IMR-90 (cell line): ENCODE results near the gene MLLT3. TPM values are rescaled to one million over a fixed set of nuclear protein-coding genes. Genes with fewer than 3 reads are reported as not detected.

Experiments used
- ATAC-seq: fragments of 200-7000 bp; cut with Tn5 transposase; 2 replicates; pipeline ENCODE4 v1.9.1; 2020; ENCODE audit warnings: low read depth, mild to moderate bottlenecking, moderate library complexity
- BruUV-seq: library from RNA; stranded (reverse); fragments of 400-500 nt; replicated peaks from 2 replicates; lab custom pipeline; 2021; lab: Mats Ljungman, UMichigan
- CTCF ChIA-PET: fragments of 300-600 bp; formaldehyde crosslinking; extraction: SDS; loops from one replicate; lab custom pipeline; 2021; ENCODE audit warnings: antibody characterized with exemption; lab: Yijun Ruan, JAX
- POLR2A ChIA-PET: fragments of 300-600 bp; sonication (Branson Sonifier 250); formaldehyde crosslinking; loops from one replicate; lab custom pipeline; 2022; ENCODE audit warnings: antibody characterized with exemption; ENCODE audit not compliant: unreplicated experiment; lab: Charles Lee
- DNase-seq: peaks from one replicate; pipeline ENCODE4 v3.0.0; 2013
- H2AFZ ChIP-seq: replicated peaks from 2 replicates; pipeline ENCODE3; 2013; ENCODE audit warnings: low read length, mild to moderate bottlenecking; ENCODE audit not compliant: poor library complexity
- H2AK5ac ChIP-seq: 2 replicates; pipeline ENCODE4 v1.6.1; 2013; ENCODE audit warnings: low read depth, low read length, inconsistent platforms
- H2AK9ac ChIP-seq: replicated peaks from 2 replicates; pipeline ENCODE3; 2013; ENCODE audit warnings: mild to moderate bottlenecking, low read depth, low read length, moderate library complexity; ENCODE audit not compliant: poor library complexity
- H2BK120ac ChIP-seq: 2 replicates; pipeline ENCODE4 v1.6.1; 2013; ENCODE audit warnings: low read depth, low read length, inconsistent platforms
- H2BK15ac ChIP-seq: 3 replicates; pipeline ENCODE4 v1.6.1; 2013; ENCODE audit warnings: low read depth, low read length, inconsistent platforms
- H2BK20ac ChIP-seq: 2 replicates; pipeline ENCODE4 v1.6.1; 2013; ENCODE audit warnings: low read depth, mild to moderate bottlenecking, inconsistent platforms, low read length, moderate library complexity
- H2BK5ac ChIP-seq: 2 replicates; pipeline ENCODE4 v1.6.1; 2013; ENCODE audit warnings: mild to moderate bottlenecking, low read depth, low read length, inconsistent platforms; ENCODE audit not compliant: poor library complexity, severe bottlenecking
- H3K14ac ChIP-seq: replicated peaks from 2 replicates; pipeline ENCODE4 v1.6.1; 2013; ENCODE audit warnings: low read depth, low read length, inconsistent platforms
- H3K18ac ChIP-seq: 2 replicates; pipeline ENCODE4 v1.6.1; 2013; ENCODE audit warnings: low read depth, low read length, control low read depth
- H3K23ac ChIP-seq: 2 replicates; pipeline ENCODE4 v1.6.1; 2013; ENCODE audit warnings: low read depth, low read length, inconsistent platforms
- H3K27ac ChIP-seq: 2 replicates; pipeline ENCODE4 v1.5.1; 2013; ENCODE audit warnings: mild to moderate bottlenecking, control low read depth, low read length; ENCODE audit not compliant: insufficient read depth
- H3K27me3 ChIP-seq: 2 replicates; pipeline ENCODE4 v1.6.1; 2013; ENCODE audit warnings: low read length; ENCODE audit not compliant: control insufficient read depth, insufficient read depth
- H3K36me3 ChIP-seq: 2 replicates; pipeline ENCODE4 v1.6.1; 2013; ENCODE audit warnings: low read length, mixed read lengths; ENCODE audit not compliant: control insufficient read depth, insufficient read depth
- H3K4ac ChIP-seq: 2 replicates; pipeline ENCODE4 v1.6.1; 2013; ENCODE audit warnings: low read depth, low read length, inconsistent platforms
- H3K4me1 ChIP-seq: 2 replicates; pipeline ENCODE4 v1.6.1; 2013; ENCODE audit warnings: low read length, mixed read lengths; ENCODE audit not compliant: control insufficient read depth, insufficient read depth
- H3K4me2 ChIP-seq: 2 replicates; pipeline ENCODE4 v1.6.1; 2013; ENCODE audit warnings: low read depth, mild to moderate bottlenecking, control low read depth, low read length, moderate library complexity
- H3K4me3 ChIP-seq: 2 replicates; pipeline ENCODE4 v1.5.1; 2013; ENCODE audit warnings: low read depth, mild to moderate bottlenecking, control low read depth, low read length, moderate library complexity; ENCODE audit not compliant: insufficient read depth
- H3K56ac ChIP-seq: 2 replicates; pipeline ENCODE4 v1.6.1; 2013; ENCODE audit warnings: low read length, inconsistent platforms; ENCODE audit not compliant: insufficient read depth; ENCODE audit errors: extremely low read depth
- H3K79me1 ChIP-seq, 2 experiments: 2 replicates each; pipeline ENCODE4 v1.6.1; 2013; ENCODE audit warnings: low read length in 2 of 2, inconsistent platforms in 1 of 2, low read depth in 1 of 2
- H3K9ac ChIP-seq: 2 replicates; pipeline ENCODE4 v1.6.1; 2013; ENCODE audit warnings: low read depth, low read length, control low read depth
- H3K9me1 ChIP-seq: 2 replicates; pipeline ENCODE4 v1.6.1; 2013; ENCODE audit warnings: low read length, inconsistent platforms; ENCODE audit not compliant: insufficient read depth
- H3K9me3 ChIP-seq: 2 replicates; pipeline ENCODE4 v1.6.1; 2013; ENCODE audit warnings: low read length; ENCODE audit not compliant: control insufficient read depth, insufficient read depth
- H4K20me1 ChIP-seq: 2 replicates; pipeline ENCODE4 v1.6.1; 2013; ENCODE audit warnings: low read length, inconsistent platforms; ENCODE audit not compliant: insufficient read depth
- H4K5ac ChIP-seq: 2 replicates; pipeline ENCODE4 v1.6.1; 2013; ENCODE audit warnings: mild to moderate bottlenecking, low read depth, low read length, control low read depth
- H4K8ac ChIP-seq, 2 experiments: 2 replicates each; pipeline ENCODE4 v1.6.1; 2013; ENCODE audit warnings: low read depth in 2 of 2, low read length in 2 of 2, control low read depth in 1 of 2, inconsistent platforms in 1 of 2
- H4K91ac ChIP-seq: 2 replicates; pipeline ENCODE4 v1.6.1; 2013; ENCODE audit warnings: low read depth, low read length, inconsistent platforms; ENCODE audit not compliant: insufficient read depth
- CHD1 ChIP-seq: IDR thresholded peaks from 2 replicates; pipeline ENCODE4 v1.6.1; 2012; ENCODE audit warnings: low read depth, low read length, improper control_type of control experiment
- MXI1 ChIP-seq: IDR thresholded peaks from 2 replicates; pipeline ENCODE4 v1.6.1; 2012; ENCODE audit warnings: low read depth, mild to moderate bottlenecking, low read length, moderate library complexity, borderline replicate concordance
- NFE2L2 ChIP-seq: fragments of 150-350 bp; IDR thresholded peaks from 2 replicates; pipeline ENCODE4 v1.6.1; 2016; ENCODE audit warnings: low read depth, mild to moderate bottlenecking, low read length
- POLR2A ChIP-seq: IDR thresholded peaks from 2 replicates; pipeline ENCODE4 v1.6.1; 2012; ENCODE audit warnings: mild to moderate bottlenecking, low read depth, low read length
- RAD21 ChIP-seq: IDR thresholded peaks from 2 replicates; pipeline ENCODE4 v1.6.1; 2012; ENCODE audit warnings: low read length, improper control_type of control experiment
- RFX5 ChIP-seq: IDR thresholded peaks from 2 replicates; pipeline ENCODE4 v1.8.0; 2012; ENCODE audit warnings: low read depth, mild to moderate bottlenecking, low read length, moderate library complexity
- SMC3 ChIP-seq: fragments of 150-350 bp; IDR thresholded peaks from 2 replicates; pipeline ENCODE4 v1.6.1; 2016; ENCODE audit warnings: low read depth, mild to moderate bottlenecking, antibody characterized with exemption, low read length, moderate library complexity
- WGBS, 2 experiments: methylation state at CpG; one replicate each; pipeline versions ENCODE4 v1.1.5 to v1.1.7; 2013; ENCODE audit warnings: missing lambda C conversion rate in 2 of 2; ENCODE audit not compliant: insufficient read length in 1 of 2; ENCODE audit errors: extremely low coverage in 2 of 2; 5-methylcytosine and 5-hydroxymethylcytosine counted together
- dilution Hi-C: fragments of 300-500 bp; cut with HindIII; formaldehyde crosslinking; loops from one replicate; pipeline ENCODE4 v1.14.3; 2018; ENCODE audit warnings: low sequenced_read_pairs; ENCODE audit not compliant: unreplicated experiment
- in situ Hi-C: fragments of 300-500 bp; cut with MboI; formaldehyde crosslinking; loops from 3 replicates; pipeline ENCODE4 v1.14.3; 2019; ENCODE audit warnings: low sequenced_read_pairs, inconsistent platforms, mixed read lengths
- intact Hi-C: fragments of 100-400 bp; cut with micrococcal nuclease; formaldehyde crosslinking; loops from 2 replicates; pipeline ENCODE4 v1.10.0; 2022
- polyA plus RNA-seq, 3 experiments: library from polyadenylated mRNA; depleted of rRNA; stranded (reverse); fragments of >200 nt; gene quantifications; 2 replicates each; pipeline ENCODE4 v1.2.3, GENCODE V29; 2012; ENCODE audit warnings: low replicate concordance in 1 of 3
- total RNA-seq: library from RNA; depleted of rRNA; stranded (reverse); fragments of >200 nt; gene quantifications from 2 replicates; pipeline ENCODE4 v1.2.3, GENCODE V29; 2012
- TF ChIP-seq, protein P1 (sequence below): fragments of 150-350 bp; IDR thresholded peaks from 2 replicates; pipeline ENCODE4 v1.6.1; 2017; ENCODE audit warnings: mild to moderate bottlenecking, antibody characterized with exemption, low read length, low read depth
- TF ChIP-seq, protein P2 (sequence below): conservative IDR thresholded peaks from 2 replicates; pipeline ENCODE4 v1.5.1; 2012; ENCODE audit warnings: mild to moderate bottlenecking, low read depth, low read length, improper control_type of control experiment
- TF ChIP-seq, protein P3 (sequence below): fragments of 150-350 bp; IDR thresholded peaks from 2 replicates; pipeline ENCODE4 v1.6.1; 2016; ENCODE audit warnings: low read depth, mild to moderate bottlenecking, low read length, moderate library complexity, borderline replicate concordance

The MLLT3 gene
- total and polyA plus RNA-seq, 2 of the 4 experiments (the other 2 are of a cell fraction), result 10.4 to 21.1 TPM

DNA sequence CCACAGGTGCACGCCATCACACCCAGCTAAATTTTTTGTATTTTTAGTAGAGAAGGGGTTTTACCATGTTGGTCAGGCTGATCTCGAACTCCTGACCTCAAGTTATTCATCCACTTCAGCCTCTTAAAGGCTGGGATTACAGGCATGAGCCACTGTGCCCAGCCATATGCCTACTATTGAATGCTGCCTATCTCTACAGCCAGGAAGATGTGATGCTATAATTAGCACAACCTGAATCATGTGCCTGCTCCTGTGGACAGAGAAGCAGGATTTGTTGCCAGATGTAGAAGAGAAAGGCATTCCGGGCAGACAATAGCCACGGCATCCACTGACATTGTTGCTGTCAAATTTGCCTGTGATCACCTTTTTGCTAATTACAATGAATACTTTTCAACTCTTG is 24.4 kb upstream of the MLLT3 start:
- ChIA-PET POLR2A (no interaction called here), CTCF (no interaction called here)
- no peak overlapping the region for H2BK5ac ChIP-seq
- no peaks in the 10 kb centered on the region for H3K4me1 ChIP-seq
- no peak overlapping the region for H3K9ac ChIP-seq
- no peak overlapping the region for H3K56ac ChIP-seq
- no peak overlapping the region for H3K27ac ChIP-seq
- ATAC-seq (no peak), DNase-seq (no peak)
- BruUV-seq, result no TSS peak
- H3K9me3 ChIP-seq, result no peaks in the 10 kb centered on the region
- H4K8ac ChIP-seq, result no peak overlapping the region
- H4K91ac ChIP-seq, result no peak overlapping the region
- H3K27me3 ChIP-seq, result no peaks in the 10 kb centered on the region
- no peaks in the 10 kb centered on the region for H3K9me1 ChIP-seq
- no peak overlapping the region for H3K23ac ChIP-seq
- H2BK20ac ChIP-seq, result no peak overlapping the region
- H2AFZ ChIP-seq, result no peak overlapping the region
- TF ChIP-seq POLR2A (no peak), SMC3 (no peak), NFE2L2 (no peak), CHD1 (no peak), RFX5 (no peak), RAD21 (no peak), MXI1 (no peak)
- TF ChIP-seq, protein P1, sequence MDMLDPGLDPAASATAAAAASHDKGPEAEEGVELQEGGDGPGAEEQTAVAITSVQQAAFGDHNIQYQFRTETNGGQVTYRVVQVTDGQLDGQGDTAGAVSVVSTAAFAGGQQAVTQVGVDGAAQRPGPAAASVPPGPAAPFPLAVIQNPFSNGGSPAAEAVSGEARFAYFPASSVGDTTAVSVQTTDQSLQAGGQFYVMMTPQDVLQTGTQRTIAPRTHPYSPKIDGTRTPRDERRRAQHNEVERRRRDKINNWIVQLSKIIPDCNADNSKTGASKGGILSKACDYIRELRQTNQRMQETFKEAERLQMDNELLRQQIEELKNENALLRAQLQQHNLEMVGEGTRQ, result no peak
- TF ChIP-seq, protein P2, sequence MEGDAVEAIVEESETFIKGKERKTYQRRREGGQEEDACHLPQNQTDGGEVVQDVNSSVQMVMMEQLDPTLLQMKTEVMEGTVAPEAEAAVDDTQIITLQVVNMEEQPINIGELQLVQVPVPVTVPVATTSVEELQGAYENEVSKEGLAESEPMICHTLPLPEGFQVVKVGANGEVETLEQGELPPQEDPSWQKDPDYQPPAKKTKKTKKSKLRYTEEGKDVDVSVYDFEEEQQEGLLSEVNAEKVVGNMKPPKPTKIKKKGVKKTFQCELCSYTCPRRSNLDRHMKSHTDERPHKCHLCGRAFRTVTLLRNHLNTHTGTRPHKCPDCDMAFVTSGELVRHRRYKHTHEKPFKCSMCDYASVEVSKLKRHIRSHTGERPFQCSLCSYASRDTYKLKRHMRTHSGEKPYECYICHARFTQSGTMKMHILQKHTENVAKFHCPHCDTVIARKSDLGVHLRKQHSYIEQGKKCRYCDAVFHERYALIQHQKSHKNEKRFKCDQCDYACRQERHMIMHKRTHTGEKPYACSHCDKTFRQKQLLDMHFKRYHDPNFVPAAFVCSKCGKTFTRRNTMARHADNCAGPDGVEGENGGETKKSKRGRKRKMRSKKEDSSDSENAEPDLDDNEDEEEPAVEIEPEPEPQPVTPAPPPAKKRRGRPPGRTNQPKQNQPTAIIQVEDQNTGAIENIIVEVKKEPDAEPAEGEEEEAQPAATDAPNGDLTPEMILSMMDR, result no peak
- TF ChIP-seq, protein P3, sequence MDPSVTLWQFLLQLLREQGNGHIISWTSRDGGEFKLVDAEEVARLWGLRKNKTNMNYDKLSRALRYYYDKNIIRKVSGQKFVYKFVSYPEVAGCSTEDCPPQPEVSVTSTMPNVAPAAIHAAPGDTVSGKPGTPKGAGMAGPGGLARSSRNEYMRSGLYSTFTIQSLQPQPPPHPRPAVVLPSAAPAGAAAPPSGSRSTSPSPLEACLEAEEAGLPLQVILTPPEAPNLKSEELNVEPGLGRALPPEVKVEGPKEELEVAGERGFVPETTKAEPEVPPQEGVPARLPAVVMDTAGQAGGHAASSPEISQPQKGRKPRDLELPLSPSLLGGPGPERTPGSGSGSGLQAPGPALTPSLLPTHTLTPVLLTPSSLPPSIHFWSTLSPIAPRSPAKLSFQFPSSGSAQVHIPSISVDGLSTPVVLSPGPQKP, result no peak
- H3K79me1 ChIP-seq, result no peaks in the 10 kb centered on the region
- H3K14ac ChIP-seq, result no peak overlapping the region
- no peak overlapping the region for H2AK5ac ChIP-seq
- H2AK9ac ChIP-seq, result no peak overlapping the region
- H2BK120ac ChIP-seq, result no peak overlapping the region
- no peak overlapping the region for H3K4ac ChIP-seq
- in situ Hi-C loops, result no loop called here
- intact Hi-C loops, result no loop called here
- no peak overlapping the region for H2BK15ac ChIP-seq
- no peak overlapping the region for H3K18ac ChIP-seq
- no peaks in the 10 kb centered on the region for H3K36me3 ChIP-seq
- H3K4me3 ChIP-seq, result no peak overlapping the region
- no peak overlapping the region for H3K4me2 ChIP-seq
- dilution Hi-C loops, result no loop called here
- no peak overlapping the region for H4K5ac ChIP-seq
- no CpG with 5 or more reads among the region's 4 CpGs for WGBS, 2 experiments
- H4K20me1 ChIP-seq, result no peaks in the 10 kb centered on the region
